HepG2 (cell line): Measurements from ENCODE around the gene SMOC1. TPM values are rescaled to one million over a fixed set of nuclear protein-coding genes. Genes with fewer than 3 reads are reported as not detected.

Experiments
- ATAC-seq: fragments of 200-7000 bp; cut with Tn5 transposase; 3 replicates; pipeline ENCODE4 v1.9.1; 2020; ENCODE audit warnings: mild to moderate bottlenecking, moderate library complexity
- BruUV-seq: library from RNA; stranded (reverse); fragments of 400-500 nt; replicated peaks from 2 replicates; lab custom pipeline; 2021; lab: Mats Ljungman, UMichigan
- CTCF ChIA-PET: fragments of 300-600 bp; formaldehyde crosslinking; extraction: SDS; loops from one replicate; lab custom pipeline; 2021; ENCODE audit warnings: low total read pairs, inconsistent platforms, low intra/inter-chr PET ratio; lab: Yijun Ruan, JAX
- POLR2A ChIA-PET: fragments of 350-600 bp; sonication (Branson Sonifier 250); formaldehyde crosslinking; loops from one replicate; lab custom pipeline; 2020; ENCODE audit warnings: antibody characterized with exemption, inconsistent platforms; lab: Yijun Ruan, JAX
- DNase-seq: peaks from one replicate; pipeline ENCODE4 v3.0.0-alpha.2; 2015; ENCODE audit warnings: low spot score
- FAIRE-seq: peaks from 3 replicates; lab custom pipeline; 2011; peaks lifted over from hg19 to GRCh38; lab: Jason Lieb, UNC
- H2AFZ ChIP-seq: one replicate; pipeline ENCODE4 v1.6.1; 2011; ENCODE audit warnings: low read length, inconsistent platforms
- H3K27ac ChIP-seq: fragments of 300-600 bp; 3 replicates; pipeline ENCODE4 v1.8.0; 2011; ENCODE audit warnings: mixed run types, mild to moderate bottlenecking, mixed read lengths, low read length, inconsistent platforms; ENCODE audit not compliant: insufficient read depth; ENCODE audit errors: extremely low read length
- H3K27me3 ChIP-seq, 2 experiments: fragments of 200-600 bp in 1 of 2; 2 replicates in 1 of 2; 3 replicates in 1 of 2; pipeline versions ENCODE4 v1.6.0 to v1.8.0; 2011; ENCODE audit warnings: low read length in 2 of 2, mild to moderate bottlenecking in 2 of 2, moderate library complexity in 2 of 2, inconsistent platforms in 1 of 2; ENCODE audit not compliant: insufficient read depth in 2 of 2, control insufficient read depth in 1 of 2
- H3K36me3 ChIP-seq, 2 experiments: fragments of 200-600 bp in 1 of 2; replicated peaks in 1 of 2; 2 replicates in 1 of 2; 3 replicates in 1 of 2; pipeline versions ENCODE4 v1.5.1 to v1.8.0; 2011; ENCODE audit warnings: low read length in 2 of 2, inconsistent platforms in 1 of 2; ENCODE audit not compliant: insufficient read depth in 2 of 2, control insufficient read depth in 1 of 2
- H3K4me1 ChIP-seq: 2 replicates; pipeline ENCODE4 v1.5.1; 2012; ENCODE audit warnings: low read length, inconsistent platforms; ENCODE audit not compliant: insufficient read depth
- H3K4me2 ChIP-seq: 2 replicates; pipeline ENCODE4 v1.6.0; 2011; ENCODE audit warnings: low read depth, low read length, inconsistent platforms
- H3K4me3 ChIP-seq, 3 experiments: fragments of 200-600 bp in 1 of 3; sonication (generic), shearing (Covaris generic) in 1 of 3; replicated peaks in 1 of 3; 2 replicates each; pipeline ENCODE4 v1.5.1; 2011 to 2016; ENCODE audit warnings: low read length in 3 of 3, inconsistent platforms in 2 of 3, low read depth in 2 of 3, mild to moderate bottlenecking in 2 of 3, control low read depth in 1 of 3, mixed read lengths in 1 of 3; ENCODE audit not compliant: insufficient read depth in 1 of 3
- H3K79me2 ChIP-seq: one replicate; pipeline ENCODE4 v1.6.1; 2011; ENCODE audit warnings: low read length, inconsistent platforms; ENCODE audit not compliant: insufficient read depth
- H3K9ac ChIP-seq: 2 replicates; pipeline ENCODE4 v1.6.0; 2011; ENCODE audit warnings: mild to moderate bottlenecking, low read depth, low read length, inconsistent platforms; ENCODE audit not compliant: insufficient read depth
- H3K9me3 ChIP-seq: 2 replicates; pipeline ENCODE4 v1.5.1; 2012; ENCODE audit warnings: mild to moderate bottlenecking, low read length
- H4K20me1 ChIP-seq: 2 replicates; pipeline ENCODE4 v1.6.0; 2011; ENCODE audit warnings: inconsistent platforms, mild to moderate bottlenecking, low read length, moderate library complexity; ENCODE audit not compliant: insufficient read depth
- GTF3A ChIP-seq: sonication (generic); formaldehyde crosslinking; conservative IDR thresholded peaks from 2 replicates; pipeline ENCODE4 v1.4.0; 2020; ENCODE audit warnings: mild to moderate bottlenecking, missing genetic modification reagents
- NCOR1 ChIP-seq: fragments of 200-600 bp; sonication (generic); IDR thresholded peaks from 2 replicates; pipeline ENCODE4 v1.7.0; 2017; ENCODE audit warnings: antibody characterized with exemption, low read length, borderline replicate concordance
- XBP1 ChIP-seq: sonication (generic); formaldehyde crosslinking; IDR thresholded peaks from 2 replicates; pipeline ENCODE4 v1.5.0; 2020; ENCODE audit warnings: missing genetic modification reagents
- ZNF543 ChIP-seq: sonication (generic); formaldehyde crosslinking; IDR thresholded peaks from 2 replicates; pipeline ENCODE4 v1.4.0; 2020; ENCODE audit warnings: mild to moderate bottlenecking, missing genetic modification reagents
- ZNF7 ChIP-seq: IDR thresholded peaks from 2 replicates; pipeline ENCODE4 v1.6.1; 2016; ENCODE audit warnings: missing biosample characterization, missing genetic modification reagents
- in situ Hi-C: cut with HindIII; loops from 2 replicates; pipeline ENCODE4 v1.10.0; 2017; ENCODE audit warnings: low pct_unique_long_range_greater_than_20kb; ENCODE audit not compliant: extremely low pct_ligation_motif_present
- intact Hi-C: fragments of 100-400 bp; cut with micrococcal nuclease; formaldehyde crosslinking; loops from one replicate; pipeline ENCODE4 v1.10.0; 2022; ENCODE audit not compliant: unreplicated experiment
- polyA plus RNA-seq, 8 experiments: library from polyadenylated mRNA; depleted of rRNA in 3 of 8; stranded (reverse) in 7 of 8; unstranded in 1 of 8; fragments of >200 nt; fragmentation: Illumina TruSeq in 4 of 8; extraction: Trizol in 4 of 8; gene quantifications; 2 replicates each; pipeline versions ENCODE4 v1.2.1 to v1.2.3, GENCODE V29; 2011 to 2016; ENCODE audit warnings: low read depth in 4 of 8, missing spikeins in 1 of 8, mixed read lengths in 1 of 8; ENCODE audit not compliant: insufficient read depth in 1 of 8
- total RNA-seq, 5 experiments: library from RNA; depleted of rRNA; stranded (reverse); fragments of >200 nt; fragmentation: Illumina TruSeq; extraction: Trizol; gene quantifications; 2 replicates each; pipeline ENCODE4 v1.2.3, GENCODE V29; 2016; ENCODE audit warnings: low read depth in 1 of 5
- TF ChIP-seq, protein P1 (sequence below): sonication (generic); formaldehyde crosslinking; IDR thresholded peaks from 2 replicates; pipeline ENCODE4 v1.4.0; 2020; ENCODE audit warnings: low read depth, missing genetic modification reagents

Gene SMOC1
- total and polyA plus RNA-seq, 2 of the 13 experiments (the other 11 are each of a cell fraction or from before 2014, with no cell fraction given): 17.8 to 35.6 TPM

DNA sequence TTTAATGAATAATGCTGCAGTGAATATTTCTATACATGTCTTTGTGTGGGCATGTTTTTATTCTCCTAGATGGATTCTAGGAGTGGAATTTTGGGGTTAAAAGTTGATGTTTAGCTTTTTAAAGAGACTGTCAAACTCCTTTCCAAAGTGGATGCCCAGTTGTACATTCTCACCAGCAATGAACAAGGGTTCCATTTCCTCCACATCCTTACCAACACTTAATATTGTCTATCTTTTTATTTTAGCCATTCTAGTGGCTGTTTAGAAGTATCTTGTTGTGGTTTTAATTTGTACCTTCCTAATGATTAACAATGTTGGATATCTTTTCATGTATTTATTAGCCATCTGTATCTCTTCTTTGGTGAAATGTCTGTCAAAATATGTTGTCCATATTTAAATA lies 109.8 kb downstream of the SMOC1 start:
- intact Hi-C loops (no loop called here), in situ Hi-C loops (no loop called here)
- FAIRE-seq (no peak), DNase-seq (no peak)
- Histone ChIP-seq H3K27me3 (no peaks in the 10 kb centered on the region), H2AFZ (no peak overlapping the region), H3K36me3 (peaks cover 3% of the 10 kb centered on the region in 2 experiments; a peak in 2 of 5 replicates), H3K9ac (no peak overlapping the region), H3K79me2 (no peaks in the 10 kb centered on the region), H3K9me3 (no peaks in the 10 kb centered on the region), H3K4me1 (peaks cover 21% of the 10 kb centered on the region), H3K4me3 (no peak overlapping the region), H3K27ac (no peak overlapping the region)
- ChIA-PET CTCF (no interaction called here), POLR2A (no interaction called here)
- BruUV-seq: no TSS peak
- TF ChIP-seq ZNF543 (CRISPR knock-in tag): no peak
- no peak for TF ChIP-seq GTF3A (CRISPR knock-in tag)
- TF ChIP-seq NCOR1: no peak
- TF ChIP-seq, protein P1, sequence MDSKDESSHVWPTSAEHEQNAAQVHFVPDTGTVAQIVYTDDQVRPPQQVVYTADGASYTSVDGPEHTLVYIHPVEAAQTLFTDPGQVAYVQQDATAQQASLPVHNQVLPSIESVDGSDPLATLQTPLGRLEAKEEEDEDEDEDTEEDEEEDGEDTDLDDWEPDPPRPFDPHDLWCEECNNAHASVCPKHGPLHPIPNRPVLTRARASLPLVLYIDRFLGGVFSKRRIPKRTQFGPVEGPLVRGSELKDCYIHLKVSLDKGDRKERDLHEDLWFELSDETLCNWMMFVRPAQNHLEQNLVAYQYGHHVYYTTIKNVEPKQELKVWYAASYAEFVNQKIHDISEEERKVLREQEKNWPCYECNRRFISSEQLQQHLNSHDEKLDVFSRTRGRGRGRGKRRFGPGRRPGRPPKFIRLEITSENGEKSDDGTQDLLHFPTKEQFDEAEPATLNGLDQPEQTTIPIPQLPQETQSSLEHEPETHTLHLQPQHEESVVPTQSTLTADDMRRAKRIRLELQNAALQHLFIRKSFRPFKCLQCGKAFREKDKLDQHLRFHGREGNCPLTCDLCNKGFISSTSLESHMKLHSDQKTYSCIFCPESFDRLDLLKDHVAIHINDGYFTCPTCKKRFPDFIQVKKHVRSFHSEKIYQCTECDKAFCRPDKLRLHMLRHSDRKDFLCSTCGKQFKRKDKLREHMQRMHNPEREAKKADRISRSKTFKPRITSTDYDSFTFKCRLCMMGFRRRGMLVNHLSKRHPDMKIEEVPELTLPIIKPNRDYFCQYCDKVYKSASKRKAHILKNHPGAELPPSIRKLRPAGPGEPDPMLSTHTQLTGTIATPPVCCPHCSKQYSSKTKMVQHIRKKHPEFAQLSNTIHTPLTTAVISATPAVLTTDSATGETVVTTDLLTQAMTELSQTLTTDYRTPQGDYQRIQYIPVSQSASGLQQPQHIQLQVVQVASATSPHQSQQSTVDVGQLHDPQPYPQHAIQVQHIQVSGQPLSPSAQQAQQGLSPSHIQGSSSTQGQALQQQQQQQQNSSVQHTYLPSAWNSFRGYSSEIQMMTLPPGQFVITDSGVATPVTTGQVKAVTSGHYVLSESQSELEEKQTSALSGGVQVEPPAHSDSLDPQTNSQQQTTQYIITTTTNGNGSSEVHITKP (CRISPR knock-in tag): no peak
- no peak for TF ChIP-seq XBP1 (CRISPR knock-in tag)
- peak; percentile 85 for TF ChIP-seq ZNF7 (CRISPR knock-in tag)
- TF ChIP-seq, all 625 proteins: peak for 1
- Histone ChIP-seq H3K4me2 (no peak overlapping the region), H4K20me1 (no peaks in the 10 kb centered on the region)
- no peak for ATAC-seq
